AG04449 (cell line): ENCODE measurements around the gene PIWIL4.
"Not testable (repeated sequence)": the region's sequence is repeated elsewhere in the genome, so short reads cannot be mapped to it uniquely, and the experiment has no call there.

Experiments
- CTCF ChIA-PET: fragments of 350-600 bp; formaldehyde crosslinking; extraction: SDS; loops from one replicate; lab custom pipeline; 2021; ENCODE audit warnings: antibody characterized with exemption; lab: Yijun Ruan, JAX
- POLR2A ChIA-PET: fragments of 400-600, 350-600 bp; formaldehyde crosslinking; extraction: SDS; loops from one replicate; lab custom pipeline; 2020; ENCODE audit warnings: antibody characterized with exemption, inconsistent platforms; lab: Yijun Ruan, JAX
- DNase-seq: peaks from one replicate; pipeline ENCODE4 v3.0.0-alpha.2; 2010; ENCODE audit warnings: low read depth, low spot score
- H3K4me3 ChIP-seq: 2 replicates; pipeline ENCODE4 v1.5.1; 2011; ENCODE audit warnings: low read depth, mild to moderate bottlenecking, control low read depth, low read length
- TF ChIP-seq, protein P1 (sequence below): IDR thresholded peaks from one replicate; pipeline ENCODE4 v1.5.1; 2011; ENCODE audit warnings: mild to moderate bottlenecking, moderate library complexity, low read length, control low read depth, inconsistent platforms; ENCODE audit not compliant: insufficient read depth; ENCODE audit errors: missing control alignments

Gene PIWIL4

DNA sequence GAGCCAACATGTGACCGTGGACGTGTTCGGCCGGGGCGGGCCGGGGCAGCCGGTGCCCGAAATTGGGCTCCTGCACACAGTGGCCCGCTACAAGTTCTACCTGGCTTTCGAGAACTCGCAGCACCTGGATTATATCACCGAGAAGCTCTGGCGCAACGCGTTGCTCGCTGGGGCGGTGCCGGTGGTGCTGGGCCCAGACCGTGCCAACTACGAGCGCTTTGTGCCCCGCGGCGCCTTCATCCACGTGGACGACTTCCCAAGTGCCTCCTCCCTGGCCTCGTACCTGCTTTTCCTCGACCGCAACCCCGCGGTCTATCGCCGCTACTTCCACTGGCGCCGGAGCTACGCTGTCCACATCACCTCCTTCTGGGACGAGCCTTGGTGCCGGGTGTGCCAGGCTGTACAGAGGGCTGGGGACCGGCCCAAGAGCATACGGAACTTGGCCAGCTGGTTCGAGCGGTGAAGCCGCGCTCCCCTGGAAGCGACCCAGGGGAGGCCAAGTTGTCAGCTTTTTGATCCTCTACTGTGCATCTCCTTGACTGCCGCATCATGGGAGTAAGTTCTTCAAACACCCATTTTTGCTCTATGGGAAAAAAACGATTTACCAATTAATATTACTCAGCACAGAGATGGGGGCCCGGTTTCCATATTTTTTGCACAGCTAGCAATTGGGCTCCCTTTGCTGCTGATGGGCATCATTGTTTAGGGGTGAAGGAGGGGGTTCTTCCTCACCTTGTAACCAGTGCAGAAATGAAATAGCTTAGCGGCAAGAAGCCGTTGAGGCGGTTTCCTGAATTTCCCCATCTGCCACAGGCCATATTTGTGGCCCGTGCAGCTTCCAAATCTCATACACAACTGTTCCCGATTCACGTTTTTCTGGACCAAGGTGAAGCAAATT is 21.7 kb upstream of the PIWIL4 start:
- POLR2A ChIA-PET, result no interaction called here
- TF ChIP-seq, protein P1, sequence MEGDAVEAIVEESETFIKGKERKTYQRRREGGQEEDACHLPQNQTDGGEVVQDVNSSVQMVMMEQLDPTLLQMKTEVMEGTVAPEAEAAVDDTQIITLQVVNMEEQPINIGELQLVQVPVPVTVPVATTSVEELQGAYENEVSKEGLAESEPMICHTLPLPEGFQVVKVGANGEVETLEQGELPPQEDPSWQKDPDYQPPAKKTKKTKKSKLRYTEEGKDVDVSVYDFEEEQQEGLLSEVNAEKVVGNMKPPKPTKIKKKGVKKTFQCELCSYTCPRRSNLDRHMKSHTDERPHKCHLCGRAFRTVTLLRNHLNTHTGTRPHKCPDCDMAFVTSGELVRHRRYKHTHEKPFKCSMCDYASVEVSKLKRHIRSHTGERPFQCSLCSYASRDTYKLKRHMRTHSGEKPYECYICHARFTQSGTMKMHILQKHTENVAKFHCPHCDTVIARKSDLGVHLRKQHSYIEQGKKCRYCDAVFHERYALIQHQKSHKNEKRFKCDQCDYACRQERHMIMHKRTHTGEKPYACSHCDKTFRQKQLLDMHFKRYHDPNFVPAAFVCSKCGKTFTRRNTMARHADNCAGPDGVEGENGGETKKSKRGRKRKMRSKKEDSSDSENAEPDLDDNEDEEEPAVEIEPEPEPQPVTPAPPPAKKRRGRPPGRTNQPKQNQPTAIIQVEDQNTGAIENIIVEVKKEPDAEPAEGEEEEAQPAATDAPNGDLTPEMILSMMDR, result no peak
- CTCF ChIA-PET, result interaction anchor here (0.8 to 1.6 kb wide), 8 partner anchors 10 to 58 kb away, joined by 3 to 10 read pairs (median 4); no protein-coding TSS in a partner anchor
- peak overlapping the region; percentile 63 for H3K4me3 ChIP-seq
- DNase-seq, result no peak

DNA sequence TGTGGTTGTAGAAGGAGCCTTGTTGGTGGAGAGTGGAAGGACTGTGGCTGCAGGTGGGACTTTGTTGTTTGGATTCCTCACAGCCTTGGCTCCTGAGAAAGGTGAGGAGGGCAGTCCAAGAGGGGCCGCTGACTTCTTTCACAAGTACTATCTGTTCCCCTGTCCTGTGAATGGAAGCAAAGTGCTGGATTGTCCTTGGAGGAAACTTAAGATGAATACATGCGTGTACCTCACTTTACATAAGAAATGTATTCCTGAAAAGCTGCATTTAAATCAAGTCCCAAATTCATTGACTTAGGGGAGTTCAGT is 21.1 kb upstream of the PIWIL4 start:
- TF ChIP-seq, protein P1, result no peak
- peak overlapping the region; percentile 63 for H3K4me3 ChIP-seq
- DNase-seq, result no peak
- CTCF ChIA-PET, result interaction anchor here (0.8 to 1.6 kb wide), 6 partner anchors 9 to 57 kb away, joined by 3 to 10 read pairs (median 5); no protein-coding TSS in a partner anchor
- POLR2A ChIA-PET, result no interaction called here

DNA sequence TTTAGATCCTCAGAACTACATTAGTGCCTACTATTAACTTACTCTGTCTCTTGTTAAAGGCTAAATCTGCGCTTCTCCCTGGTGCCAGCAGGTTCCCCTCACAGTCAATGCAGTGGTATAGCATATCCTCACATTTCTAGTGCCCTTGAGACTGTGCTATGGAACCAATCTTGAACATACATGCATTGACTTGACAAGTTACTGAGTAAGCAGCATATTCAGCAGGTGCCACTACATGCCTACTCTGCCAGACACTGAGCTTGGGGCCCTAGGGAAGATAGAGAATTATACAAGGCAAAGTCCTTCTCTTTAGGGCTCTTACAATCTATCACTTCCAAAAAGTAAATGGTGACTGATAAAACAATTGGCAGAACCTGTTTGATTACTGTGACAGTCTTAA is 20.3 kb upstream of the PIWIL4 start:
- no peak for DNase-seq
- ChIA-PET POLR2A (no interaction called here), CTCF (interaction anchor here (1.0 to 1.5 kb wide), 3 partner anchors 14 to 56 kb away, joined by 5 read pairs; no protein-coding TSS in a partner anchor)
- TF ChIP-seq, protein P1, result no peak
- peak overlapping the region; percentile 2; the same call in 1 of the 2 replicates for H3K4me3 ChIP-seq

DNA sequence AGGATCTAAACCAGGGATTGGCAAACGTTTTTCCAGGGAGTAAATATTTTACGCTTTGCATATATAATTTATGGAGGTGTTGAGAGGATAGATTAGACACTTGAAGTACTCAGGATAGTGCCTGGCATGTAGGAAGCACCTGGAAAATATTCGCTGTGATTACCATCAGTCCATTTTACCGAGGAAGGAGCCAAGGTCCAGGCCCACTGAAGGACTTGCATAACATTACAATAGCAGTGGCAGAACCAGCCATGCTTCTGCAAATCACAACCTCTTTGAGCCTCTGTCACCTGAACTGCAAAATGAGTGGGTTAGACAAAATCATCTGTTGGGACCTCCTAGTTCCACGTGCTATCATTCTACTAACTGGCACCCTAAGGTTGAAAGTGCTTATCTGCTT is 18.0 kb upstream of the PIWIL4 start:
- no peak overlapping the region for H3K4me3 ChIP-seq
- DNase-seq, result no peak
- TF ChIP-seq, protein P1, result no peak
- ChIA-PET POLR2A (no interaction called here), CTCF (interaction anchor here (1.3 kb wide), 1 partner anchor 14 kb away, joined by 3 read pairs; no protein-coding TSS in a partner anchor)

DNA sequence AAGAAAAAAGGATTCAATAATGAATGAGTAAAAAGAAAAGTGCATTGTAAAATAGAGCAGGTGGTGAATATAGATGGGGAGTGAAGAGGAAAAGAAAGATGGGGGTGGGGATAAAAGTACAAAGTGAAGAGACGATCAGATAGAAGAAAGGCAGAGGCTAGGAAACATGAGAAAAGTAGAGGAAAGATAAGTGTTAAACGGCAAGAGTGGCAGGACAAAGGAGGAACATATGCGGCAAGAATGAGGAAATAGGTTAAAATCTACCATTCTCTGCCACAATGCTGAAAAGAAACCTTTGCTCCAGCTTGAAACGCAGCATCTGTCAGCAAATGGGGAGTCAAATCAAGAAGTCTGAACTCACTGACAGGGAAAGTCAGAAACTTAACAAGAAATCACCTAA is 16.7 kb upstream of the PIWIL4 start:
- TF ChIP-seq, protein P1, result no peak
- ChIA-PET POLR2A (no interaction called here), CTCF (interaction anchor here (0.8 to 1.3 kb wide), 2 partner anchors 12 to 29 kb away, joined by 3 read pairs; no protein-coding TSS in a partner anchor)
- H3K4me3 ChIP-seq, result no peak overlapping the region
- DNase-seq, result no peak

DNA sequence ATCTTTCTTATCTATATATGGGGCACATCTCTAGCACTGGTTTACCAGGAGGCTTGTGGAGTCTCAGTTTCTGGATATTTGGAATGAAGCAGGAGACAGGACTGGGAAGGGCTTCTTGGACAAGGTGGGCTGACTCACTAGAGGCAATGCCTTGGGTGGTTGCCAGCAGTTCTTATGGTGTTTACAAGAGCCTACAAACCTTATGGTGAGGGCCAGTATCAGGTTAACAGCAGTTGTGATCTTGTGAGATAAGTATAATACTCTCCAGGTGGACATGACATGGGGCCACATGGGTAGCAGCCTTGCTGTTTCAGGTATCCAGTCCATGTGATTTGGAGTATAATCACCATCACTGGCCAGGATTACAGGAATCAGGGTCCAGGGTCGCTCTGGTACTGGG is 13.2 kb upstream of the PIWIL4 start:
- ChIA-PET POLR2A (no interaction called here), CTCF (interaction anchor here (1.2 to 2.5 kb wide), 2 partner anchors 30 to 49 kb away, joined by 3 to 14 read pairs; no protein-coding TSS in a partner anchor)
- H3K4me3 ChIP-seq, result no peak overlapping the region
- TF ChIP-seq, protein P1, result no peak
- no peak for DNase-seq

DNA sequence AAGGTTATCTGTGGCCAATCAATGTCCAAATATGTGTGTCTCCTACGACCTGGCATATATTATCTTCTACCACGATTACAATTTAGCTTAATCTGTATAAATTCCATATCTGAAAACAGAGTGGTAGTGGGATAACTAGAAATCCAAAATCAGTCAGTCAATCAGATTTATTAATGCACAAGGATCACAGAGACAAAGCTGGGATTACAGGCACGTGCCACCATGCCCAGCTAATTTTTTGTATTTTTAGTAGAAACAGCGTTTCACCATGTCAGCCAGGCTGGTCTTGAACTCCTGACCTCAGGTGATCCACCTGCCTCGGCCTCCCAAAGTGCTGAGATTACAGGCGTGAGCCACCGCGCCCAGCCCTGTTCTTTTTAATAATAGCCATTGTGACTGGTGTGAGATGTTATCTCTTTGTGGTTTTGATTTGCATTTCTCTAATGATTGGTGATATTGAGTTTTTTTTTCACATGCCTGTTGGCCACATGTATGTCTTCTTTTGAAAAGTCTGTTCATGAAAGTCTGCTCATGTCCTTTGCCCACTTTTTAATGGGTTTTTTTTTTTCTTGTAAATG is 11.3 kb upstream of the PIWIL4 start:
- H3K4me3 ChIP-seq, DNase-seq, POLR2A ChIA-PET: not testable (repeated sequence)
- CTCF ChIA-PET, result interaction anchor here (1.0 to 2.5 kb wide), 6 partner anchors 9 to 371 kb away, joined by 3 to 14 read pairs (median 4); partner anchors contain the start of gene FUT4
